Medulla oblongata (tissue), 1 donor: ENCODE measurements around the gene LIN9.

Experiments used
- DNase-seq: peaks from one replicate; pipeline ENCODE4 v3.0.0-alpha.2; 2015; ENCODE audit errors: extremely low spot score

LIN9 gene

DNA sequence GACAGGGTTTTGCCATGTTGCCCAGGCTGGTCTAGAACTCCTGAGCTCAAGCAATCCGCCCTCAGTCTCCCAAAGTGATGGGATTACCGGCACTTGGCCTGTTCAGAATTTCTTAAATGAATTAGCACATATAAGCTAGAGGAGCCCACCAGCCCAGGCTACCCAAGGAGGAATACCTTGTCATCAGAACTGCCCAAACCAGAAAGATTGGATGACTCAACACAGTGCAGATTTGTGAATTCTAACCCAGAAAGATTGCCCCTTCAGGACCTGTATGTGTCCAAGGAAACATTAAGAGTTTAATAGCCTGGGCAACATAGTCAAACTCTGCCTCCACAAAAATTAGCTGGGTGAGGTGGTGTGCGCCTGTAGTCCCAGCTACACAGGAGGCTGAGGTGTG, 14.0 kb upstream of the LIN9 start:
- no peak for DNase-seq

DNA sequence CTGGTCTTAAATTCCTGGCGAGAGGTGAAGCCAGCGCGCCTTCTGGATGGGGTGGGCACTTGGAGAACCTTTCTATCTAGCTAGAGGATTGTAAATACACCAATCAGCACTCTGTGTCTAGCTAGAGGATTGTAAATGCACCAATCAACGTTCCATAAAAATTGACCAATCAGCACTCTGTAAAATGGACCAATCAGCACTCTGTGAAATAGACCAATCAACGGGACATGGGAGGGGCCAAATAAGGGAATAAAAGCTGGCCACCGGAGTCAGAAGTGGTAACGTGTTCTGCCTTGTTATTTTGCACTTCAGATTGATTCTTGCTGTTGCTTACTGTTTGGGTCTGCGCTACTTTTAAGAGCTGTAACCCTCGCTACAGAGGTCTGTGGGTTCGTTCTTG, 12.0 kb upstream of the LIN9 start:
- DNase-seq = no peak

DNA sequence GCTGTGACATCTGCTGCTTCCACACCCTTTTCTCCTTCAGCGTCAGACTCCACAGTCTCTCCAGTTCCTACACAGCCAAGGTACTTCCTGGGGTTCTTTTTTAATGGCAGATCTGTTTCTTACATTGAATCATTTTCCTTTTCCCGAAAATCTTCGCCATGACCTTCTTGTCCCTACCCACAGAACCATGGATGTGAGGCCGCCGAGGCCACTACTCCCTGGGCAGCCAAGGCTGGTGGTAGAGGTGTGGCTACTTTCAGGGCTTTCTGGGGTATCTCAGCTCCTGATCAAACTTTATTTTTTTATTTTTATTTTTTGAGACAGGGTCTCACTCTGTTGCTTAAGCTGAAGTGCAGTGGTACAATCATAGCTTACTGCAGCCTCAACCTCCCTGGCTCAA, 9.5 kb upstream of the LIN9 start:
- DNase-seq = no peak

DNA sequence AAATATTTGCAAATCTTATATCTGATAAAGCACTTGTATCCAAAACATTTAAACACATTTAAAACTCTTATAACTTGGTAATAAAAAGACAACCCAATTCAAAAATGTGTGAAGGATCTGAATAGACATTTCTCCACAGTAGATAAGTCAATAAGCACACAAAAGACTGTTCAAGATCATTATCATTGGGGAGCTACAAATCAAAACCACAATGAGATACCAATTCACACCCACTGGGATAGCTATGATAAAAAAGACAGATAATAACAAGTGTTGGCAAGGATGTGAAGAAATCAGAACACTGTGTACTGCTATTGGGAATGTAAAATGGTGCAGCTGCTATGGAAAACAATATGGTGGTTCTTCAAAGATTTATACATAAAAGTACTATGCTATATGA, 5.1 kb upstream of the LIN9 start:
- DNase-seq = no peak

DNA sequence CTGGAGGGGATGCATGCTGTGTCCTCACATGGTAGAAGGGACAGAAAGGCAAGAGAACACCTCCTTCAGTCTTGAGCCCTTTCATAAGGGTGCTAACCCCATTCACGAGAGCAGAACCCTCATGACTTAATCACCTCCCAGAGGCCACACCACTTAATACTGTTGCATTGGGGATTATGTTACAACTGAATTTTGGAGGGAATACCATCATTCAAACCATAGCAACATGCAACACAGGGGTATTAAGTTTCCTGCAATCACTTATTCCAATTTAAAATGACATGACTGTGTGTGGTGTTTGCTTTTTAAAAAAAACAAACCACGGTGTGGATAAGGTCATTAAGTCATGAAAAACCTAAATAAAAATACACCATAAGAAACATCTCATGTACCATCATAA, 3.1 kb upstream of the LIN9 start:
- no peak for DNase-seq

DNA sequence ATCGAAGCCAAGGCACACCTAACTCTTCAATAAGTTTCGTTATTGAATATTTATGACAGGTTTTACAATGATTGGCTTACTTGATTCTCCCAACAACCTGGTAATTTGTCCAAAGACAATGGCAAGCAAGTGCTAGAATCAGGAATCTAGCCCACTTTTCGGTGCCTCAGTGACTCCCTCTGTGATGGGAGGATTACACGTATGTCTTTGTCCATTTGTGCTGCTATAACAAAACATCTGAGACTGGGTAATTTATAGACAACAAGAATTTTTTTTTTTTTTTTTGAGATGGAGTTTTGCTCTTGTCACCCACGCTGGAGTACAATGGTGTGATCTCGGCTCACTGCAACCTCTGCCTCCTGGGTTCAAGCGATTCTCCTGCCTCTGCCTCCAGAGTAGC, 2.4 kb upstream of the LIN9 start:
- DNase-seq = no peak

DNA sequence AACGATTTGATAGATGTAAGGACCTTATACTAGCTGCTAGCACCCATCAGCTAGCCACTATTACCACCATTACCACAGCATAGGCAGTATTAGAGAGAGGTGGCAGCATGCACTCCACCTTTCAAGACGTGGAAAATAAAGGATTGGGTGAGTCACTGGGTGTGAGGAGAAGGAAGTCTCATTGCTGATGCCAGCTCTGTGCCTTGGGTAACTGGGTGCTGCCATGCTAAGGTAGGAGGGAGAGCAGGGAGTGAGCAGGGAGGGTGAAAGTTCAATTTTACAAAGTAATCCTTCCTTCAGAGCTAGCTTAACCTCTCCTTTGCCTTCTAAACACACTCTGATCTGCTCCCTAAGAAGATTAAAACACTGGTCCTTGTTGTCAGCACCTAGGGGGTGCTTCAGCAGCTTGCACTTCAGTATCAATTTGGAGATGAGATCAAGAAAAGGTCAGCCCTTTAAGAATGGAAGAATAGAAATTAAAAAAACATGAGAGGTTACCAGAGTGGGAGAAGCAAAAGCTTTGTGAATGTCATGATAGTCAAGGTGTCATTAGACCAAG, 1.8 kb upstream of the LIN9 start:
- no peak for DNase-seq

DNA sequence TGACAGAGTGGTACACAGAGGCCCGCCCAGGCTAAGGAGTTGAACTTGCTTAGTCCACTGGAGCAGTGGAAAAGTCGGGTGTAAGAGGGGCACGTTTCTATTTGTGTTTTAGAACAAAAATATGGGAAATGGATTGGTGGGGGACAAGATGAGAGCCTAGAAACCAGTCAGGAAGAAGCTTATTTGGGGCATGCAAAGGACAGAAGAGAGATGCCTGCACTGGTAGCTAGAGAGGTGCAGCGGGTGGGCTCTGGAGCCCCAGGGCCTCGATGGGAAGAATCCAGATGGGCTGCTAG, 1.2 kb upstream of the LIN9 start:
- DNase-seq = no peak

DNA sequence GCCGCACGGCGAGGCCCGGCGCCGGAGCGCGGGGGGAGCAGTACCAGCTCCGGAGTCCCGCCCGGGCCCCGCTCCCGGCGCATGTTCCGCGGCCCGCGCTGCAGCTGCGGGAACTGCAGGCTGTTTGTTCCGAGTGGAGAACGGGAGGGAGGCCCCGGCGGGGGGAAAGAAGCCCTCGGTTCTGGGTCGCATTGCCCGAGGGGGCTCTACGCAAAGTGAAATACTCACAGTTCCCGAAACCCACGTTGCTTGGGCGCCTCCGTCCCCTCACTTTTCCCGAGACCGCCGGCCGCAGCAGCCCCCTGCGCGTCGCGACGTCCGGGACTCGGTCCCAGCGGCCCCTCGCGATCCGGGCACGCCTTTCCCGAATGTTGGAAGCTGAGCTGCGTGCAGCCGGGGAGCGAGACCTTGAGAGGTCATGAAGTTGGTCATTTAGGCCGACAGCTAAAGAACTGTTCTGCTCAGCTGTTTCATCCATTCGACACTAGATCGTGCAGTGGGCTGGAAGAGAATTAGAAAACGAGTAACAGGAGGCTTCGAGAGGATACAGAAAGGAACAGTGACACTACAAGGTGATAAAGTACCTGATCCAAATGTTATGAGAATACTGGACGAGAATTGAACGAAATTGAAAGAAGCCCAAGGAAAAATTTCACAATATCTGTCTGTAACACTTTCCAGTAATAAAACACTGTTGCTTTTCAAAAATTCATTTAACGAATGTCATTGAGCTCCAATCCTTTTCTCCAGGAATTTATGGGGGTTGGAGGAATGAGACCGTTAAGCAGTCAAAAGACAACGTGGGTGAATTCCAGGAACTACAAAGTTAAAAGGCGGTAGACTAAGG, 657 bp upstream of the LIN9 start:
- DNase-seq = peak; percentile 4

DNA sequence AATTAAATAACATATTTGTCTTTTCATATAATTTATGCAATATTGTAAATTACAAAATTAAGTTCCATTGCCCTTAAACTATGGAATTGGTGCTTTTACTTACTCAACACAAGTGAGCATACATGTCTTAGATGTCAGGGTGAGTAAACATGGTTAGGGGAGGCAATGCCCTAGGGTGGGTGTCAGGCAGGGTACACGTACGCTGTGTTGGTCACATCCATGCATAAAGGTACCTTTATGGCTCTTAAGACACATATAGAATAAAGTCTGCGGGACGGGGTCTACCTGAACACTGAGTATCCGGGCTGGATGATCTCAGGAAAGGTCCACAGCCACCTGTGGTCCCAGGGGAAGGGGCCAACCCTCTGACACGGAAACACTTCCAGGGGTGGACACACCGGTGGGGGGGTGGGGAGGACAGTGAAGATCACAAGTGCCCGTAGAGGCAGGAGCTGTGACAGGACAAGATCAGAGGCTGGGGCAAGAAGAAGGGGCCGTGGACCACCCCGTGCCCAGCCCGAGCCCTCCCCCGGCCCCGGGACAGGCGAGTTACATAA, 720 bp downstream of the LIN9 start:
- DNase-seq = no peak

DNA sequence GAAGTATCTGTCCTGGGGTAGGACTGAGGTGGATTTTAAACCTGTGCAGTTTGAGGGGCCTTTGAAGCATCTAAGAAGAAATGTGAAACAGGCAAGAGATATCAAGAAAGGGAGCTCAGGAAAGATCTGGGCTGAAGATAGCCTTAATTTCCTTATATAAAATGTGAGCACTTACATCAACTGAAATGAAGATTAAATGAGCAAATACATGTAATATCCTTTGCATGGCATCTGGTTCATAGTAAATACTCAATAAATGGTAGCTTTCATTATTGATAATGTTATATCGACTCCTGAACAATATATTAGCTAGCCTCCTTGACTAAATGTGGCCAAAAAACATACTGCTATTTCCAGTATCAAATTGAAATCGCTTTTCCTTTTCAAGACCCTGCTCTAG, 2.5 kb downstream of the LIN9 start:
- DNase-seq = no peak

DNA sequence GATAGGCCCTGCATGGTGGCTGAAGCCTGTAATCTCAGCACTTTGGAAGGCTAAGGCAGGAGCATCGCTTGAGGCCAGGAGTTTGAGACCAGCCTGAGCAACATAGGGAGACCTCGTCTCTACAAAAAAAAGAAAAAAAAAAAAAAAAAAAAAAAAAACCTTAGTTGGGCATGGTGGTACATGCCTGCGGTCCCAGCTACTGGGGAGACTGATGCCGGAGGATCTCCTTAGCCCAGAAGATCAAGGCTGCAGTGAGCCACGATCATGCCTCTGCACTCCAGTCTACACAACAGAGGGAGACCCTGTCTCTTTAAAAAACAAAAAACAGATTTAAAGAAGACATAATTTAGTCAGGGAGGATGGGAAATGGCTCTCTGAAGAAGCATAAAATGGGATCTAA, 3.8 kb downstream of the LIN9 start:
- no peak for DNase-seq

DNA sequence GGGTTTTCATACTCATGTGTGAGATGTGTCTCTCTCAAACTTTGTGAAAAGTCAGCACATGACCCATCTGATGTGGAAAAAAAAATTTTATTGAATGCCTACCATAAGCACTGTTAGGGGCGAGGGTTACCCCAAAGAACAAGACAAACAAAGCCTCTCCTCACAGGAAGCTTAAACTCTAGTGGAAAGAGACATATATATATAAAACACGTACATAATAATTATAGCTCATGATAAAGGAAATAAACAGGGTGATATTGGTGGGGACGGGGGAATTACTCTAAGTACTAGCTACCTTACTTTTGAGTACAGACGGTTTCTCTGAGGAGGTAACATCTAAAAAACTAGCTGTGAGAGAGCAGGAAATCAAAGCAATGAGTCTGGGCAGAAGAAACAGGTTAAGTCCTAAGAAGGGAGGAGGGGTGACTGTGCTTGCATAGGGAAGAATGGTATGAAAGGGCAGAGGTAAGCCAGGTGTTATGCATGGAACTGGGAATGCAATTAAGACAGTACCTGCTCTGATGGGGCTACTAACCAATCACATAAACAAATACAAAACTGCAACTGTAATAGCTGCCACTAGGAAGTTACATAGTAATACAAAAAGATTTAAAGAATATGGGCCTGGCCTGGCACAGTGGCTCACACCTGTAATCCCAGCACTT, 4.5 kb downstream of the LIN9 start:
- no peak for DNase-seq

DNA sequence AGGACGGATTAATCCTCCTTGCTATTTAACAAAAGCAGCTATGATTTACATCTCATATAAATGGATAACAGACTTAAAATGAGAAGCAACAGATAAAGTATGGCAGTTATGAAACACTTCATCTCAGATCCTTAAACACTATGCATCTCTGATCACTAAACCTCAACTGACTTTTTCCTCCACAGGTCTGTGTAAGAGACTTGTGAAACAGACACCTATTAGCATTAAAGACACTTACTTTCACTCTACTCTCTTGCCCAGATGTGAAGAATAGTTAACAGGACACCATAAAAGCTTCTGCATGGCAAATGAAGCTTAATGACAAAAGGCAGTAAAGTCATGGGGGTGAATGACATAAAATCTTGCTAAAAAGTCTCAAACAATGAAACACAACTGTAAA, 6.2 kb downstream of the LIN9 start:
- no peak for DNase-seq

DNA sequence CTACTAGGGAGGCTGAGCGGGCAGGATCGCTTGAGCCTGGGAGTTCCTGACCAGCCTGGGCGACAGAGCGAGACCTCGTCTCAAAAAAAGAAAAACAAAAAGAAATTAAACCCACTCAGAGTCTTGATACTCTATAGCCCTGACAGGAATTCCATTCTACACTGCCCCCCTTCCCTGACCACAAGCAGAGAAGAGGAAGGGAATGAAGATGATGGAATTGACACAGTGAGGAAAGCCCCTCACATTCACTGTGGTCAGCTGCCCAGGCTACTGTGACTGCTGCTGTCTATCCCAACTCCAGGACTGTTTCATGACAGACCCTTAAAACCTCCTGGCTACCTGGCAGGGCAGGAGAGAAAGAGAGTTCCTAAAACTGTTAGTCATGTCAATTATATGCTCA, 12.1 kb downstream of the LIN9 start:
- DNase-seq = no peak

DNA sequence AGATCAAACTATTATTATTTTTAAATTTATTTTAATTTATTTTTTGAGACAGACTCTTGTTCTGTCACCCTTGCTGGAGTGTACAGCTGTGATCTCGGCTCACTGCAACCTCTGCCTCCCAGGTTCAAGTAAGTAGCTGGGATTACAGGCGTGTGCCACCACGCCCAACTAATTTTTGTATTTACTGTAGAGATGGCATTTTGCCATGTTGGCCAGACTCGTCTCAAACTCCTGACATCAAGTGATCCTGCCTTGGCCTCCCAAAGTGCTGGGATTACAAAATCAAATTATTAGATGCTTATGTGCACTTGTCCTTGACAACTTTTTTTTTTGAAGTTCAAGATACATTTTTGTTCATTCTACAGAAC, 15.4 kb downstream of the LIN9 start:
- no peak for DNase-seq

DNA sequence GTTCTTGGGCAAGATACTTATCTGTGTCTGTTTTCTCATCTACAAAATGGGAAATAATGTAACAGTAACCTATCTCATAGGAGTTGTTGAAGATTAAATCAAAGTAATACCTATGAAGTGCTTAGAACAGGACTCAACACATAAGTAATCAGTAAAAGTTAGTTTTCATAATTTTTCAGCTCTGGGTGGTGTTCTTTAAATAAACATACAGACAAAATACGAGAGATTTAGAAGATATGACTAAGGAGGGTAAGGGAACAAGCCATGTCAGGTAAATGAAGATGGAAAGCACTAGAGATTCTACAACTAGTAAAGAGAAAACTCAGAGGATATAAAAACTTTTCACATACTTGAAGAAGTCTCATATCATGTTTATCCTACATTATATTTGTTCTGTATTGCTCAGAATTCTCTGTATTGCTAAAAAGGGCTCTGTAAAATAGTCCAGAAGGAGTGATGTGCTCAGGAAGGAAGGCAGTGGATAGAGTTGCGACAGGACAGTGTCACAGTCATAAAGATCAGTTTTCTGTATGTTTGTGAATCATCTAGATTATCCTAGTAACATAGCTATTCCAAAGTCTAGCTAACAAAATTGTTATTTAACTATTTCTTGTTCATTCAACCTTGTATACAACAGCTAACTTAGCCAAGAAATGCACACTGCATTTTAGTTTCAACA, 16.0 kb downstream of the LIN9 start:
- no peak for DNase-seq

DNA sequence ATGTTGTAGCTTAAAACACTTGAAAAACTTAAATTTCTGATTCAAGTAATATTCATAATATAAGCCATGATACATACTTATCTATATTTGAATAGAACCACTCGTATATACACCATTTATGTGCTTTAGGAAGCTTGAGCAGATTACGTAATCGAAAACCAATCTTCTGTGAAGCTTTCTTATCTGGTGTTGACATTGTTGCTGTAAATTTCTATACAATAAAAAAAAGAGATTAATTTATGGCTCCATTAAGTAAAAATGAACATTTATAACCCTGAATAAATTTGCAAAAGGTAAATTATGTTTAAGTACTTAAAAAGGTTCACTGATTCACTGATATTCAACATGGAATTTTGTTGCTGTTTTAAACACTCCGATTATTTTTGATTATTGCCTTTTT, 21.4 kb downstream of the LIN9 start:
- DNase-seq = no peak

DNA sequence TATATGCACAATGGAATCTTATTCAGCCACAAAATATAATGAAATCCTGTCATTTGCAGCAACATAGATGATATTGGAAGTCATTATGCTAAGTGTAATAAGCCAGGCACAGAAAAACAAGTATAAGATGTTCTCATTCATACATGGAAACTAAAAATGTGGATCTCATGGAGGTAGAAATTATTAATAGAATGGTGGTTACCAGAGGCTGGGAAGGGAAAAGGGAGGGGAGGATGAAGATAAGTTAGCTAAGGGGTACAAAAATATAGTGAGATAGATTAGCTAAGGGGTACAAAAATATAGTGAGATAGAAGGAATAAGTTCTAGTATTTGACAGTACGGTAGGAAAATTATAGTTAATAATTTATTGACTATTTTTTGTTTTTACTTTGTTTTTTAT, 27.9 kb downstream of the LIN9 start:
- DNase-seq = no peak

DNA sequence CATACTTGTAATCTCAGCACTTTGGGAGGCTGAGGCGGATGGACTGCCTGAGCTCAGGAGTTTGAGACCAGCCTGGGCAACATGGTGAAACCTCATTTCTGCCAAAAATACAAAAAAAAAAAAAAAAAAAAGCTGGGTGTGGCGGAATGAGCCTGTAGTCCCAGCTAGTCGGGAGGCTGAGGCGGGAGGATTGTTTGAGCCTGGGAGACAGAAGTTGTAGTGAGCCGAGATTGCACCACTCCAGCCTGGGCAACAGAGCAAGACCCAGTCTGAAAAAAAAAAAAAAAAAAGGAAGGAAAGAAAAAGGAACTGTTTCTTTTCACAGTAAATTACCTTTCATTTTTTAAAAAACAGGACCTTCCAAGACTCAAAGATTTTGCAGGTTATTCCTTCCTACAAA, 29.5 kb downstream of the LIN9 start:
- no peak for DNase-seq

DNA sequence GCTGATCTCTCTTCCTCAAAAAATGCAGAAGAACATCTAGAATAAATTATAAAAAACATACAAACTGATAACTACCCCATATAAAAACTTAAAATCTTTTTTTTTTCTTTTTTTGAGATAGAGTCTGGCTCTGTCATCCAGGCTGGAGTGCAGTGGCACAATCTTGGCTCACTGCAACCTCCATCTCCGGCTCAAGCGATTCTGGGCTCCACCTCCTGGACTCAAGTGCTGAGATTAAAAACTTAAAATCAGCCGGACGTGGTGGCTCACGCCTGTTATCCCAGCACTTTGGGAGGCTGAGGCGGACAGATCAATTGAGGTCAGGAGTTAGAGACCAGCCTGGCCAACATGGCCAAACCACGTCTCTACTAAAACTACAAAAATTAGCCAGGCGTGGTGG, 31.1 kb downstream of the LIN9 start:
- no peak for DNase-seq

DNA sequence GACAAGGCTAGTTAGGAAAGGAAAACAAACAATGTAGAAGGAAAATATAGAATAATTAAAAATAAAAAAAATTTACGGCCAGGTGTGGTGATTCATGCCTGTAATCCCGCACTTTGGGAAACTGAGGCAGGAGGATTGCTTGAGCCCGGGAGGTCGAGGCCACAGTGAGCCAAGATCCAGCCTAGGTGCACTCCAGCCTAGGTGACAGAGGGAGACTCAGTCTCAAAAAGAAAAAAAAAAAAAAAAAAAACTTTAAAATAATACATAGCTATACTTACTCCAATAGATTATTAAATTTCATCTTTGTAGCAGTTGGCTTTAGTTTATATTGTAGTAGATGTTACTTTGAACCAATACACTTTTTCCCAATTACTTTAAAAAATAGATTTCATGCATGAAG, 32.0 kb downstream of the LIN9 start:
- DNase-seq = no peak
